Fibroblast of upper back skin (primary cell): ENCODE results near the gene KIF1C.
A peak's percentile ranks its signal among the peaks of the same experiment; 100 is the strongest.
"Not testable (repeated sequence)": the region's sequence is repeated elsewhere in the genome, so short reads cannot be mapped to it uniquely, and the experiment has no call there.

ENCODE experiments used
- DNase-seq: peaks from one replicate; pipeline ENCODE4 v3.0.0-alpha.2; 2013

Gene KIF1C

DNA sequence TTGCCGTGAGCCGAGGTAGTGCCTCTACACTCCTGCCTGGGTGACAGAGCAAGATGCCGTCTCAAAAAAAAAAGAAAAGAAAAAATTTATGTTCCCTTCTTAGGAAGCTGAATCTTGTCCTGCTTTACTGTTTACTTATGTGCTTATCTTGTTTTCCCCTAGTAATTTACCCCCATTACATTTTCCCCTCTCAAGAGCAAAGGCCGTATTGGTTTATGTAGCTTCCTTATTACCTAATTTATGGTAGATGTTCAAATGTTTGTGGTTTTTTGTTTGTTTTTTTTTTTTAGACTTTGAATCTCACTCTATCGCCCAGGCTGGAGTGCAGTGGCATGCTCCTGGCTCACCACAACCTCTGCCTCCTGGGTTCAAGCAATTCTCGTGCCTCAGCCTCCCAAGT is 47.7 kb downstream of the KIF1C start:
- no peak for DNase-seq

DNA sequence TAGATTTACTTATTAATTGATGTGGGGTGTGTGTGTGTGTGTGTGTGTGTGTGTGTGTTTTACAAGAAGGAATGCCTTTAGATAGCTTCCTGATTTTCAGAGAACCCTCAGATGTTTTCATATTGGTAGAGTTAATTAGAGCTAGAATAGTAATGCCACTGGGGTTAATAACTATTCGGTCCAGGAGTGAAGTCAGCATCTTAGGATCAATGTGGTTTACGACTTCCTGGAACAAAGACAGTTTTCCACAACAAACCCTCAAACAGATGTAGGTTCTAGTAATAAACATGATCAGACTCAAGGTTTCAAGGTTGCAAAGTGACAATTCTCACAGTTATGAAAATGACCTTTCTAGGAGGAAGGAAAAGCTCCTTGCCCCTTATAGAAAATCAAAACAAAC is 49.7 kb downstream of the KIF1C start:
- DNase-seq, result no peak

DNA sequence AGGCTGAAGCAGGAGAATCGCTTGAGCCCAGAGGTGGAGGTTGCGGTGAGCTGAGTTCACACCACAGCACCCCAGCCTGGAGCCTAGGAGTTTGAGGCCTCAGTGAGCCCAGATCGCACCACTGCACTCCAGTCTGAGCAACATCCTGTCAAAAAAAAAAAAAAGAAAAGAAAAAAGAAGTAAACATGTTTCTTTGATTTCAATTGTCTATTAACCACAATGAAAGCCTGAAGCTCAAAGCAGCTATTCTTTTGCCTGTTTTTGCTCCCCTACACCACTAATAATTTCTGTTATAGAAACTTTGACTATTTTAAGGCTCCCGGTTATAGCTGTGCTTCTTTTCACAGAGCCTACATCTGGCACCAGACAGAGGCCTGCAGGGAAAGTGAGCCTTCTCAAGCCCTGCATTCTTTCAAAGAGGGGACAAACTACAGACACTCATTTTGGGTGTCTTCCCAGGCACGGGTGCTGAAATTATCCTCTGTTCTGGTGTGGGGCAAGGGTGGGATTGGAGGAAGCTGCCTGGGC is 51.6 kb downstream of the KIF1C start:
- no peak for DNase-seq

DNA sequence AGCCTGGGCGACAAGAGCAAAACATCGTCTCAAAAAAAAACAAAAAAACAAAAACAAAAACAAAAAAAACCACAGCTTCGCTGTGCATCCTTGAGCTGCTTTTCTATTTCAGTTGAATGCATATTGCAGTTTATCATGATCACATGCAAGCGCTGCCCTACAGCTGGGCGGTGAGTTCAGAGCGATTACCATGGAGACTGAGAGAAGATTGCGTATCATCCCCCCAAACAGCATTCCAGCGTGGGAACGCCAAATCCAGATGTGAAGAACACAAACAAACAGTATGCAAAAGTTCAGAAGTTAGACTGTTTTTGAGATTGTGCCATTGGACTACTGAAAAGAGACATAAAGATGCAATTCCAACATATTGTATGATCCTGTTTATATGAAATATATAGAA is 52.5 kb downstream of the KIF1C start:
- DNase-seq, result no peak

DNA sequence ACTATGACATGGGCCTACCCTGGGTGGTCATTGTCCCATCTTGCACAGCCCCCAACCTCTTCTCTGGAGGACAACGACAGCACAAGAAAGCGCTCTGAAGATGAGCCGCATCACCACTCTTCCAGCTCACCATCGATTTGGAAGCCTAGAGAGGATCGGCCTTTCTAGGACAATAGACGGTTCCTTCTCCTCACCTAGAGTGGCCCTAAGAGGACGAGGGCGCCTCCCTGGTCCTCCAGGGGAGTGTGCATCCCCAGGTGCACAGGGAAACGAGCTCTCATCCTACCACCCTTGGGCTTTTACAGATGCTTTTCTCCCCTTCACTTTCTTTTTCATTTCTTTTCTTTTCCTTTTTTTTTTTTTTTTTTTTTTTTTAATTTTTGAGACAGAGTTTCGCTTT is 57.8 kb downstream of the KIF1C start:
- no peak for DNase-seq

DNA sequence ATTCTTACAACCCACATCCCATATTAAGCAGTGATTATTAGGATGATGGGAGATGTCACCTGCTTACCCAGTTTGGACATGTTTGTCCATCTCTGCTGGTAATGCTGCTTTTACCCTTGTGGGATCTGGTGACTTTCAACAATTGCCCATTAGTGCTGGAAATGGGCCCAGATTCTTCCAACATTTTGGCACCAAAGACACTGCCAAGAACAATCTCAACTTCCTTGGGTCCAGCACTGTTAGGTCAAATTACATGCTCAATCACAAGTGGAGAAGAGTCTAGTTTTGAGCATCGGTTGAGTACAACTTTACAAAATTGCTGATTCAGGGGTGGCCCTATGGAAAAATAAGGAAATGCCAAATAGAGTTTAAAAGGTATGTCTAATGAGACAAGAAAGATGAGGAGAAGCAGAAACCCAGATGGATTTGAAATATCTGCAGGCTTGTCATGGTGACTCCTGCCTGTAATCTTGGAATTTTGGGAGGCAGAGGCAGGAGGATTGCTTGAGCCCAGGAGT is 67.5 kb downstream of the KIF1C start:
- no peak for DNase-seq

DNA sequence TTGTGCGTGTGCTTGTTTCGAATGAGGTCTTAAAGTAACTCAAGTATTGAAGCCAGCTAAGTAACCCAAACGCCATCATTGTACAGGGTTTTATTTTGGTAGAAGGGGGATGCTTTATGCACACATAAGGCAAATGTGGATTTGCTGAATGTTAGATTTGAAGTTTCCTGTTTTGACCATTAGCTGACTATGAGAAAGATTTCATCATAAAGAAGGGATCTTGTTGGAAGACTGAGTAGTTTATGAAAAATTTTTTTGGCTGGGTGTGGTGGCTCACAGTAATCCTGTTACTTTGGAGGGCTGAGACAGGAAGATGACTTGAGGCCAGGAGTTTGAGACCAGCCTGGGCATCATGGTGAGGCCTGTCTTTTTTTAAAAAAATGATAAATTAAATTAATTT is 70.5 kb downstream of the KIF1C start:
- no peak for DNase-seq

DNA sequence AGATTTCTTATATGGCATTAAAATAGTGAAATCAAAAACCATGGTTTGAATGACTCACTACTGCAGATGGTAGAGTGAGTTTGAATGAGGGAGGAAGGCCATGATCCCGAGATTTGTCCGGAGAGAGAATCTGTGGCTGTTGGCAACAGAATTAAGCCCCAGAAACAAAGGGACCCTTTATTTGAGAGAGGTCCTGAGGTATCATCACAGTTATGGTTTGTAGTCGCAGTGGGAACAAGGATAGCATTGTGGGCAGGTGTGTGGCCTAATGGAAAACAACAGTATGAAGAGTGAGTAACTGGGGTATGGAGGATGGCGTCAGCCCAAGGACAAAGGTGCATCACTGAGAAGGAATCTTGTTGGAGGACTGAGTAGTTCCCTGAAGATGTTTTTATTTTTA is 72.0 kb downstream of the KIF1C start:
- no peak for DNase-seq

DNA sequence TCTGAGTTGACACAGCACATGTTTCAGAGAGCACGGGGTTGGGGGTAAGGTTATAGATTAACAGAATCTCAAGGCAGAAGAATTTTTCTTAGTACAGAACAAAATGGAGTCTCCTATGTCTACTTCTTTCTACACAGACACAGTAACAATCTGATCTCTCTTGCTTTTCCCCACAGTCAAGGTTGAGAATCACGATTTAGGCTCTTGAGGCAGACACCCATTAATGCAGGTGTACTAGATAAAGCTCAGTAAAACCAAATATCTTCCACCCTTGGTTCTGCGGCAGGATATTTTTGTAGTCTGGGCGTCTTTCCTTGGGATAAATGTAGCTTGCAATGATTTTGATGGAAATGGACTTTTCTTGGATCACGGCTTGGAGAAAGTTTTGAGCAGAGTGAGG is 77.7 kb downstream of the KIF1C start:
- not testable (repeated sequence) for DNase-seq

DNA sequence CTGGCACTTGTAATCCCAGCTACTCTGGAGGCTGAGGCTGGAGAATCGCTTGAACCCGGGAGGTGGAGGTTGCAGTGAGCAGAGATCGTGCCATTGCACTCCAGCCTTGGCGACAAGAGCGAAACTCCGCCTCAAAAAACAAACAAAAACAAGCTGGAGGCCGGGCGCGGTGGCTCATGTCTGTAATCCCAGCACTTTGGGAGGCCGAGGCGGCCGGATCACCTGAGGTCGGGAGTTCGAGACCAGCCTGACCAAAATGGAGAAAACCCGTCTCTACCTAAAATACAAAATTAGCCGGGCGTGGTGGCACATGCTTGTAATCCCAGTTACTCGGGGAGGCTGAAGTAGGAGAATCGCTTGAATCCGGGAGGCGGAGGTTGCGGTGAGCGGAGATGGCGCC is 79.5 kb downstream of the KIF1C start:
- not testable (repeated sequence) for DNase-seq

DNA sequence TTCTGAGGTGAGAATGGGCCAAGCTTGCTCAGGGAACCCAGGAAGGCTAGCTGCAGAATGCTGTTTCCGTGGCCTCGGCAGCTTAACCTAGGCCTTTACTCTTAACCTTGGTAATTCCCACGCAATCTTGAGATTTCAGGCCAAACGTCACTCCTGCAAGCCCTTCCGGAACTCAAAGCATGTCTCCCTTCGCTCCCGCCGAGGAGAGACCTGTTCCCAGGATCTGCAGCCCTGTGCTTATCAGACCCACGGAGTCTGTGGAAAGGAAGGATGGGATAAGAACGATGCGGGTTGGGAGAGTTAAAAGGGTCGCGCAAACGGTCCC is 80.0 kb downstream of the KIF1C start:
- peak; percentile 3 for DNase-seq
